GM21529 (cell line): Measurements from ENCODE around the gene CDK4.
"Not testable (repeated sequence)": the region's sequence is repeated elsewhere in the genome, so short reads cannot be mapped to it uniquely, and the experiment has no call there.

Experiments used
- ATAC-seq: cut with Tn5 transposase; IDR thresholded peaks from one replicate; pipeline ENCODE4 v1.9.1; 2021; ENCODE audit not compliant: unreplicated experiment

The CDK4 gene

DNA sequence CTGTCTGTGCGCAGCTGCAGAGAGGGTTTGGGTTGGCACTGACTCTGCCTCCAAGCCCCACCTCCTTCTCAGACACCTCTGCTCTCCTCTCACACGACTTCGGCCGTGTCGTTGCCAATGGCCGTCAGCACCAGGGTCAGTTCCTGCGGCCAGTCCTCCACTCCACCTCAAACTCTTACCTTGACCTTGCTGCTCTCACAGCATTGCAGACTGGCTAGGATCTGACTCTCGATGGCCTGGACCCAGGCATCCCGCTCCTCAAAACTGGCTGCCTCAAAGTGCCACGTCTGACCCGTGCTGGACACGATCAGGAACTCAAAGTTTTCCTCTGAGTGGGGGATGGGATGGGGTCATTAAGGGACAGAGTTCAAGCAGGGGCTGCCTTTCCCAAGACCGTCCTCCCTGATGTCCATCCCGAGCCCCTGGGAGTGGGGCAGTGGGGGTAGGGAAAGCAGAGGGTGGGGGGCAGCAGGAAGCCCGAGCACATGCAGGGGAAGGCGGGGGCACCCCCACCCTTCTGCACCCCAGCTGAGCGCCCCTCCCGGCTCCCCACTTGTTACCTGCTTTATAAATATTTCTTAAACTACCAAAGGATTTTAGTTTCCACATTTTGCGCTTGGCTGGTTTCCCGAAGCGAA is 24.2 kb downstream of the CDK4 start:
- no peak for ATAC-seq

DNA sequence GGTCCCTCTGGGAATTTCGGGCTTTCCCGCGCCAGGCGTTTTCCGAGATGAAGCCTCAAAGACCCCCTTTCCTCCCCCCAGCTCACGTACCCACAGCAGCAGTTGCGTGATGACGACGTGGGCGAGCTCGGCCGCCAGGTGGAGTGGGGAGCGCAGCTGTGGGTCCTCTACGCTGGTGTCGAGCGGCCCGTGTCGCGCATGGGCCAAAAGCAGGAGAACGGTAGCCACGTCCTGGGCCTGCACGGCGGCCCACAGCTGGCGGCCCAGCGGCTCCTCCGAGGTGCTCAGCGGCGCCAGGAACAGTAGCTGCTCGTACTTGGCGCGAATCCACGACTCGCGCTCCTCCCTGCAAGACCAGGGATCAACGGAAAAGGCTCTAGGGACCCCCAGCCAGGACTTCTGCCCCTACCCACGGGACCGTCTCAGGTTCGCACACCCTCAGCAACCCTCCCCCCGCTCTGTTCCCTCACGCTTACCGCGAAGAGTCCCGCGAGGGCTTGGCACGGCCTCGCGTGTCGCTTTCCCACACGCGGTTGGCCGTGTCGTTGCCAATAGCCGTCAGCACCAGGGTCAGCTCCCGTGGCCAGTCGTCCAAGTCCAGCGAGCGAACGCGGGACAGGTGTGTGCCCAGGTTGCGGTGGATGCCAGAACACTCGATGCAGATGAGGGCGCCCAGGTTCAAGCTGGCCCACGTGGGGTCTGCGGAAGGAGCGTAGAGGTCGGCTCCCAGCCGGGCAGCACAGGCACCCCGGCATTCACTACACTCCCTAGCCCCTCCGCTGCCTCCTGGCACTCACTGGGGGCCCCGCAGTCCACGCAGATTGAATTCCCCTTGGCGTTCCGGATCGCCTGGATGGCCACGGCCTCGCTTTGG is 25.0 kb downstream of the CDK4 start:
- no peak for ATAC-seq

DNA sequence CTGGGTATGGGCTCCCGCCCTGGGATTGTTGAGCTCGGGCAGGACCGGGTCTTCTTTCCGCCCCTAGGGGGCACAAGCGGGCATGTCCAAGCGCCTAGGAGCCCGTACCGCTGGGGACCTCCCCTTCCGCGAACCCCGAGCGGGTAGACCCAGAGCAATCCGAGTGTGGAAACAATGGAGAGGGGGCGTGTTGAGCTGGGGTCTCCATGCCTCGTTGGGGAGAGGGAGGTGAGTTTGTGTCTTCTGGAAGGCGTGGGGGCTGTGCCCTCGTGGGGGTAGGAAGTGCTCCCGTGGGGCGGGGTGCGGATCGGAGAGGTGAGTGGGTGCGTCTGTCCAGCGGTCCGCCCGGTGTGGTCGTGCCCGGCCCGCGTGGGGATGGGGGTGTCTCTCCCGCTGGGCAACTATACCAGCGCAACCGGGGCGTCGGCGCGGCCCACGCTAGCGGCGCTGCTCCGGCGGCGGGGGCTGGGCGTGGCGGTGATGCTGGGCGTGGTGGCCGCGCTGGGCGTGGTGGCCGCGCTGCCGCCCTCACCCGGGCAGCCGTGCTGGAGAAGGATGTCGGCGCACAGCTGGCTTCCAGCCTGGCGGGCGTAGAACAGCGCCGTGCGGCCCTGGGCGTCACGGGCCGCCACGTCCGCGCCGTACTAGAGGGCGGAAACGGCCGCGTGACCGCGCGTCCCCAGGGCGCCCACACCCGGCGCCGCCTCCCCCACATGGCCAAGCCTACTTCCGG is 25.8 kb downstream of the CDK4 start:
- ATAC-seq: no peak

DNA sequence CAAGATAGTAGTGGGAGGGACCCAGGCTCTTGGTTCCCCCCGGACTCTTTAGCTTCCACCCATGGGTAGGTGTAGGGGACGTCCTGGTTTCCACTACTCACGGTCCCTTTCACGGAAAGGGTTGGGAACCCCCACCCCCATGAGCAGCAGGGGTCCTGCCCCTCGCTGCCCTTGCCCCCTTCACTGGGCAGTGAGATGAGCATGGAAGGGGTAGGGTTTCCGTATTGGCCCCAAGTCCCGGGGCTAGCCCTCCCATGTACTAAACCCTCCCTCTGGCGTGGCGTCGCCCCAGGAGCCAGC is 26.3 kb downstream of the CDK4 start:
- no peak for ATAC-seq

- no peak for ATAC-seq
Measured at GRCh38 chr12:57724936-57725740, 27.0 kb downstream of the CDK4 start.

DNA sequence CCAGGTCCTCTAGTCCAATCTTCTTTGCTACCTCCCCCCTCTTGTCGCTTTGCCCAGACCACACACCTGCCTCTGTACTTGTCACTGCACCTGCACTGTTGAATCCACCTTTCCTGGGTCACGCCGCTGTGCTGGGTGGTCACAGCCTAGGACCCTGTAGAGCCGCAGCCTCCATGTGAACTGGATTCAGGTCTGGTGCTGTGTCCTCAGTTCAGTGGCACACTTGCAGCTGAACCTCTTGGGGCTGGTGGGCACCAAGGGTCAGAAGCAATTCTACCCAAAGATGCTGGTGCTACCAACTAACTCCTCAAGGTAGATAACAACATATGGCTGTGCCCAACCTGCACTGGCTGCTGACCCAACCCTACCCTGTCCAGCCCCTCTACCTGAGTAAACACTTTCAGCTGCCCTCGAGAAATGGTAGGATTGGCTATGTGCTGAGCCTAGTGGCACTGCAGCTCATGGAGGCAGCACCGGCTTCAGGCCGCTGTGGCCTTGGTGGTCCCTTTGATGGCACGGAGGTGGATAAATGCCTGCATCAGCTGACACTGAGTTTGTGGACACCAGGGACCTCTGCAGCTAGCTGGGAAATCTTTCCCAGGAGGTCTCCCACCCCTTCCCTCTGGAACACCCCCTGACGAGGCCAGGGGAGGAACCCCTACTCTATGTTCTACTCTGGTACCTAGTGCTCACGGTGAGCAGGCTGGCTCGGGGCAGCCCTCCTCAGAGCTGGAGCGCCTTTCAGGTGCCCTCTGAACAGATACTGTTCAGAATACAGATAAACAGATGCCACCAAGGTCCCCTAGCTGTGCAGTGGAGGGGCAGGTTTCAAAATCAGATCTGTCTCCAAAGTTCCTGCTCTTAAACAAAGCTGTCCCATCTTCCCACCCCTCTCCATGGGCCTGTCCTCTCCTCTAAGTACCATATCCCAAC is 27.8 kb downstream of the CDK4 start:
- ATAC-seq: no peak

DNA sequence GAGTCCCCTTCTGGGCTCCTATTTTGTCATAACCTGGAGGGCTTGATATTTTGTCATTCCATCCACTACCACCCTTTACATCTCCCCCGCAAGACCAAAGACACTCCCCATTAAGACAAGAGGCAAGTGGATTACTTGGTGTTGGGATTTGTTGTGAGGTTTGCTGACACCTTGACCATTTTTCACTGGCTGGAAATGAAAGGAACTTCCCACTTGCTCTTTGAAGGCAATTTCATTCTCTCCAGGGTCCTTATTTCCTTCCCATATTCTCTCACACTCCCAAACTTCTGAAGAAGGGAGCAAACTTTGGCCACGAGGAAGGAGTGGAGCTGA is 28.5 kb downstream of the CDK4 start:
- no peak for ATAC-seq

DNA sequence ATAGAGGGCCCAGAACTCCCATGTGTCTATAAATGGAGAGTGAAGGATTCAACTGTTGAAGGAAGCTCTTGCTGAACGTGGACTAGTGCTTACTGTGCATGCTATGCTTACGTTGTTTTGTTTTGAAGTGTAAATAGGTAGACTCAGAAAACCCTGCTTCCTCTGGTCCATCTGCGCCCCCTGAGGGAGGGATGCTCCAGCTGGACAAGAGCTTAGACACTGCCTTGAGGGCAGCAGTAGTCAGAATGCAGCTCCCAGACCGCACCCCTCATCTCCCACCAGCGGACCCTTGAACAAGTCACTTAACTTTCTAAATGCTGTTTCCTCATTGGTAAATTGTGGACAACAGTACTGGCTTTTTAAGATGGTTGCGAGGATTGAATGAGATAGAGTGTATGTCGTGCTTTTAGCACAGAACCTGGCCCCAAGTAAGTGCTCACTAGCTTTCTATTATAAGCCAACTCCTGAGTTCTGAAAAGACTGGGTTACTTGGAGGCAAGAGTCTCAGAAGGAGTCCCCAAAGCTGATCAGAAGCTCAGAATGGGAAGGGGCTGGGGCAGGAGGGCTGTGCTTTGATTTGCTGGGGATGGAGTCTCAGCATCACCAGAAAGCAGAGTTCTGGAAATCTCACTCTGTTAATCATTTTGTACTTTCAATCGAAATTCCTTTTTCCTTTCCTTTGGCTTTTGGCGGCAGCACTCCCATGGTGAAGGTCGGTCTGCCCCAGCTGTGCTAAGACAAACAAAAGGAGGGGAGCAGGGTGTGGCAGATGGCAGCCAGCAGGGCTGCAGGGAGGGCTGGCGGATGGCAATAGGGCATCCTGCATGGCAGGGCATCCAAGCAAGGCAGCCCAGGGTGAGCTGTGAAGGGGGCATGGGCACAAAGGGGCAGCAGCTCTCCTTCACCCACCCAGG is 29.1 kb downstream of the CDK4 start:
- no peak for ATAC-seq

DNA sequence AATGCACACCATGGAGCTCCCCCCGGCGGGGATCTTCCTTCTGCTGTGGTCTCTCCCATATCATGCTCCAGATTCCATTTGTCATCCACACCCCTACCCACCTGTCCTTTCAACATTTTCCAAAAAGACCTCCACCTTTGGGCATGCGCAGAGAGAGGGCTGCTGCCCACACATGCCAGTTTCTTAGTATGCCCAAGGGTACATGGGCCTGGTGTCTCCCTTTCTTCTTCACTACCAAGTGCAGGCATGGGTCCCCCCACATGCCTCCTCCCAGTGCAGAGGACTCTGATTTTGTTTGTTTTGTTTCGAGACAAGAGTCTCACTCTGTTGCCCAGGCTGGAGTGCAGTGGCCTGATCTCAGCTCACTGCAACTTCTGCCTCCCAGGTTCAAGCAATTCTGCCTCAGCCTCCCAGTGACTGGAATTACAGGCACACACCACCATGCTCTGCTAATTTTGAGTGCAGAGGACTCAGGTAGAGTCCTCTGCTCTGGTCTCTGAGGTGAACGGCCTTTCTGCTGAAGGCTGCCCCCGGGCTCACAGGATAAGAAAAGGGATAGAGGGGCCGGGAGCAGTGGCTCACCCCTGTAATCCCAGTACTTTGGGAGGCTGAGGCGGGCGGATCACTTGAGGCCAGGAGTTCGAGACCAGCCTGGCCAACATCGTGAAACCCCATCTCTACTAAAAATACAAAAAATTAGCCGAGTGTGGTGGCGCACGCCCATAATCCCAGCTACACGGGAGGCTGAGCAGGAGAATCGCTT is 30.1 kb downstream of the CDK4 start:
- not testable (repeated sequence) for ATAC-seq

DNA sequence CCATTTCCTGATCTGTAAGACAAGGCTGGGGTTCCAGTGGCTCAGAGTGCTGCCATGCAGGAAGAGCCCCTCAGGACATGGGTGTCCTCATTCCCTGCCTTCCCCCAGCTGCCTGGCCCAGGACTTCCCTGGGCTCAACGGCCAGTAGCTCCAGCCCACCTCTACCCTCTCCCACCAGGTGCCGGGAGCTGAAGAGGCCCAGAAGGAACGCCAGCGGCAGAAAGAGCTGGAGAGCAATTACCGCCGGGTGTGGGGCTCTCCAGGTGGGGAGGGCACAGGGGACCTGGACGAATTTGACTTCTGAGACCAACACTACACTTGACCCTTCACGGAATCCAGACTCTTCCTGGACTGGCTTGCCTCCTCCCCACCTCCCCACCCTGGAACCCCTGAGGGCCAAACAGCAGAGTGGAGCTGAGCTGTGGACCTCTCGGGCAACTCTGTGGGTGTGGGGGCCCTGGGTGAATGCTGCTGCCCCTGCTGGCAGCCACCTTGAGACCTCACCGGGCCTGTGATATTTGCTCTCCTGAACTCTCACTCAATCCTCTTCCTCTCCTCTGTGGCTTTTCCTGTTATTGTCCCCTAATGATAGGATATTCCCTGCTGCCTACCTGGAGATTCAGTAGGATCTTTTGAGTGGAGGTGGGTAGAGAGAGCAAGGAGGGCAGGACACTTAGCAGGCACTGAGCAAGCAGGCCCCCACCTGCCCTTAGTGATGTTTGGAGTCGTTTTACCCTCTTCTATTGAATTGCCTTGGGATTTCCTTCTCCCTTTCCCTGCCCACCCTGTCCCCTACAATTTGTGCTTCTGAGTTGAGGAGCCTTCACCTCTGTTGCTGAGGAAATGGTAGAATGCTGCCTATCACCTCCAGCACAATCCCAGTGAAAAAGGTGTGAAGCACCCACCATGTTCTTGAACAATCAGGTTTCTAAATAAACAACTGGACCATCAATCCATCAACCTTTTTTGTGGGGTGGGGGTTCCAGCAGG is 31.2 kb downstream of the CDK4 start:
- no peak for ATAC-seq

DNA sequence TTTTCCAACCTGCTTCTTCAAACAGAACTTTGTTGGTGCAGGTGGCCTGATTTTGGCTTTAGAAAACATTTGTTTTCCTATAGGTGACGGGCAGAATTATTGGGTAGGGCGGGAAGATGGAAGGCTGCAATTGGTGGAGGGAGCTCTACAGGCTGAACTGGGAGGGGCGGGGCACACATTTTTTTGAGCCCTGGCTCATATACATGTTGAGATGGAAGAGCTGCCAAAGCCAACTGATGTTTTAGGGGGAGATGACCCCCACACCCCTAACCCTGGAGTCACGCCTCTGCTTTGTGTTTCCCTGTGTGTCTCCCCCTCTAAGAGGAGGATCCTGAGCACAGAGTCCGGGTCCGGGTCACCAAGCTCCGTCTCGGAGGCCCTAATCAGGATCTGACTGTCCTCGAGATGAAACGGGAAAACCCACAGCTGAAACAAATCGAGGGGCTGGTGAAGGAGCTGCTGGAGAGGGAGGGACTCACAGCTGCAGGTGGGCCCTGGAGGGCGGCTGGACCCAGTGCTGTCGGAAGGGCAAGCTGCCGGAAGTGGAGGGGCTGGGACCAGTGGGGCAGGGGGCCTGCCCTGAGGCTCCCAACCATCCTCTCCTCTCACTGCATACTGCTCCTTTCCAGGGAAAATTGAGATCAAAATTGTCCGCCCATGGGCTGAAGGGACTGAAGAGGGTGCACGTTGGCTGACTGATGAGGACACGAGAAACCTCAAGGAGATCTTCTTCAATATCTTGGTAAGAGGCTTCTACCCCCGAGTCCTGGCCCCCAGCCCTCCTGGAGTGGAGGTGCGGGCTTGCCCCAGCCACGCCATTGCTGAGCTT is 32.1 kb downstream of the CDK4 start:
- ATAC-seq: no peak

DNA sequence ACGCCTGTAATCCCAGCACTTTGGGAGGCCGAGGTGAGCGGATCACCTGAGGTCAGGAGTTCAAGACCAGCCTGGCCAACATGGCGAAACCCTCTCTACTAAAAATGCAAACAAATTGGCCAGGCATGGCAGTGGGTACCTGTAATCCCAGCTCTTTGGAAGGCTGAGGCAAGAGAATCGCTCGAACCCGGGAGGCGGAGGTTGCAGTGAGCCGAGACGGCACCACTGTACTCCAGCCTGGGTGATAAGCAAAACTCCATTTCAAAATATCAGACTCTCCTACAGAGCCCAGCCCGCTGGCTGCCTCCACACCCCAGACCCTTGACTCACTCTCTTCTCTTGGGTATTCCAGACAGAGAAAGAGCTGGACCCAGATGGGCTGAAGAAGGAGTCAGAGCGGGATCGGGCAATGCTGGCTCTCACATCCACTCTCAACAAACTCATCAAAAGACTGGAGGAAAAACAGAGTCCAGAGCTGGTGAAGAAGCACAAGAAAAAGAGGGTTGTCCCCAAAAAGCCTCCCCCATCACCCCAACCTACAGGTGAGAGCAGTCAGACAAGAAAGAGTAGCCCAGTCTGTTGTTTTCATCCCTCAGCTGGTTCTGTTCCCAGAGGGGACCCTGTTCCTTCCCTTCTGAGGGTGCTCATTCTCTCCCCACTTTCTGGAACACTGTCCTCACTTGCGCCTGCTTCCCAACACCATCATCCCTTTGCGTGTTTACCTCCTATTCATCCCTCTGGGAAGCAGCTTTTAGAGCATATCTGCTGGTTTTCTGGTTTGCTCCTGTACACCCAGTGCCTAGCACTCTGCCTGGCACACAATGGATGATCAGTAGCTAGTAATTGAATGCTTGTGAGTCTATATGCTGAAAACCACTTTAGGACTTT is 33.2 kb downstream of the CDK4 start:
- ATAC-seq: no peak

DNA sequence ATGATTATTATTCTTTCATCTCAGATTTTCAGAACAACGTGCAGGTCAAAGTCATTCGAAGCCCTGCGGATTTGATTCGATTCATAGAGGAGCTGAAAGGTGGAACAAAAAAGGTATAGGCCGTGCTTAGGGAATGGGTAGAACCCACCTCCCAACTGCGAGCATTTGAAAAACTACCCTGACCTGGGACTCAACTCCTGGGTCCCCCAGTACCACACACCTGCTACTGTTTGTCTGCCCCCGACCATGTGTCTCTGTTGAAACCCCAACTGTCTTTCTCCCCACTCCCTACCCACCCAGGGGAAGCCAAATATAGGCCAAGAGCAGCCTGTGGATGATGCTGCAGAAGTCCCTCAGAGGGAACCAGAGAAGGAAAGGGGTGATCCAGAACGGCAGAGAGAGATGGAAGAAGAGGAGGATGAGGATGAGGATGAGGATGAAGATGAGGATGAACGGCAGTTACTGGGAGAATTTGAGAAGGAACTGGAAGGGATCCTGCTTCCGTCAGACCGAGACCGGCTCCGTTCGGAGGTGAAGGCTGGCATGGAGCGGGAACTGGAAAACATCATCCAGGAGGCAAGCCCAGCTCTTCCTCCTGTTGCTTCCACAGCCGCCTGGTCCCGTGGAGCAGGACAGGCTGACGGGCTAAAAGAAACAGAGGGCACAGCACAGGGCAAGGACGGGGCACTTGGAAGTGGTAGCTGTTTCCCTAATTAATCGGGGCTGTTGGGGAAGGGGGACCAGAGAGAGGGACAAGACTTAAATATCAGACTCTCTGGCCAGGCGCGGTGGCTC is 34.1 kb downstream of the CDK4 start:
- ATAC-seq: no peak

DNA sequence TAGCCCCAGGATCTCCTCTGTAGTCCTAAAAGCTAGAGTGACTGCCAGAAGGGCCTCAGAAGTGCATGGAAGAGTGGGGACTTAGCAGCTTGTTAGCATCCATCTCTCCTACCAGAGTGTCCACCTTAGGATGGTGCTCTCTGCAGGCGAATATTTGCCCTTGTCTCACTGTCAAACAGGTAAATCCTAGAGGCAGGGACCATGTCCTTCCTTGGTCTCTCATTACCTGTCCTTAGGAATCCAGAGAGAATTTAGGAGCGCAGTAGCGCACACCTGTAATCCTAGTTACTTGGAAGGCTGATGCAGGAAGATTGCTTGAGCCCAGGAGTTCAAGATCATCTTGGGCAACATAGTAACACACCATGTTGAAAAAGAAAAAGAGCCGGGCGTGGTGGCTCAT is 35.0 kb downstream of the CDK4 start:
- ATAC-seq: no peak

GRCh38 chr12:57716305-57716704 is 35.8 kb downstream of the CDK4 start:
- no peak for ATAC-seq
